ENCODE measurements around the gene RIMBP2.

RIMBP2 gene

GRCh38 chr12:130508318-130508717, 207.8 kb downstream of the RIMBP2 start:
- H3K4me3 ChIP-seq, result no peak overlapping the region
- no peak overlapping the region for H3K4me2 ChIP-seq
- H3K9me3 ChIP-seq (replicated peaks in 1 of 11), result peaks cover 0 to 6% (median 0%) of the 10 kb centered on the region in 11 experiments; a peak in 2 of 22 replicates
- H3K27ac ChIP-seq, result no peak overlapping the region
- H3K27me3 ChIP-seq, result no peaks in the 10 kb centered on the region
- no peaks in the 10 kb centered on the region for H3K4me1 ChIP-seq
- H3K36me3 ChIP-seq, result no peaks in the 10 kb centered on the region
- H3K9ac ChIP-seq, result no peak overlapping the region
- TF ChIP-seq Cebpa-rat (IDR thresholded peaks at IDR 0.05), result no peak
- no peaks in the 10 kb centered on the region for H4K20me1 ChIP-seq

GRCh38 chr12:130506844-130507243, 209.3 kb downstream of the RIMBP2 start:
- Histone ChIP-seq H3K36me3 (no peaks in the 10 kb centered on the region), H3K4me3 (no peak overlapping the region), H3K9ac (no peak overlapping the region), H3K4me1 (no peaks in the 10 kb centered on the region), H3K27ac (no peak overlapping the region), H4K20me1 (no peaks in the 10 kb centered on the region), H3K27me3 (no peaks in the 10 kb centered on the region), H3K4me2 (no peak overlapping the region), H3K9me3 (replicated peaks in 1 of 11) (peaks cover 0 to 6% (median 0%) of the 10 kb centered on the region in 11 experiments; a peak in 2 of 22 replicates)
- no peak for TF ChIP-seq Cebpa-rat (IDR thresholded peaks at IDR 0.05)

GRCh38 chr12:130504840-130505175, 211.3 kb downstream of the RIMBP2 start:
- no peak overlapping the region for H3K27ac ChIP-seq
- H3K4me1 ChIP-seq, result no peaks in the 10 kb centered on the region
- no peaks in the 10 kb centered on the region for H3K27me3 ChIP-seq
- H4K20me1 ChIP-seq, result no peaks in the 10 kb centered on the region
- TF ChIP-seq Cebpa-rat (IDR thresholded peaks at IDR 0.05), result no peak
- peaks cover 0 to 6% (median 0%) of the 10 kb centered on the region in 11 experiments; a peak in 2 of 22 replicates for H3K9me3 ChIP-seq (replicated peaks in 1 of 11)
- H3K4me3 ChIP-seq, result no peak overlapping the region
- no peak overlapping the region for H3K9ac ChIP-seq
- H3K4me2 ChIP-seq, result no peak overlapping the region
- H3K36me3 ChIP-seq, result no peaks in the 10 kb centered on the region

- Histone ChIP-seq H4K20me1 (no peaks in the 10 kb centered on the region), H3K9ac (no peak overlapping the region), H3K4me1 (no peaks in the 10 kb centered on the region), H3K27ac (no peak overlapping the region), H3K27me3 (no peaks in the 10 kb centered on the region), H3K36me3 (no peaks in the 10 kb centered on the region), H3K4me2 (no peak overlapping the region), H3K4me3 (no peak overlapping the region), H3K9me3 (replicated peaks in 1 of 11) (peaks cover 0 to 9% (median 0%) of the 10 kb centered on the region in 11 experiments; a peak in 2 of 22 replicates)
- TF ChIP-seq Cebpa-rat (IDR thresholded peaks at IDR 0.05), result no peak
Measured at GRCh38 chr12:130504110-130504839, 211.8 kb downstream of the RIMBP2 start.

GRCh38 chr12:130501821-130502220, 214.3 kb downstream of the RIMBP2 start:
- no peak for TF ChIP-seq Cebpa-rat (IDR thresholded peaks at IDR 0.05)
- H3K4me3 ChIP-seq, result no peak overlapping the region

GRCh38 chr12:130500835-130501330, 215.2 kb downstream of the RIMBP2 start:
- no peaks in the 10 kb centered on the region for H4K20me1 ChIP-seq
- TF ChIP-seq Cebpa-rat (IDR thresholded peaks at IDR 0.05), result no peak
- no peak overlapping the region for H3K4me3 ChIP-seq
- H3K36me3 ChIP-seq, result no peaks in the 10 kb centered on the region
- H3K27me3 ChIP-seq, result no peaks in the 10 kb centered on the region
- no peak overlapping the region for H3K9ac ChIP-seq
- H3K4me2 ChIP-seq, result no peak overlapping the region
- no peak overlapping the region for H3K27ac ChIP-seq
- no peaks in the 10 kb centered on the region for H3K4me1 ChIP-seq
- peaks cover 0 to 7% (median 0%) of the 10 kb centered on the region in 11 experiments; a peak in 1 of 22 replicates for H3K9me3 ChIP-seq (replicated peaks in 1 of 11)

More at GRCh38 chr12:130501821-130502220, 214.3 kb downstream of the RIMBP2 start:
- no peaks in the 10 kb centered on the region for H3K27me3 ChIP-seq
- peaks cover 0 to 11% (median 0%) of the 10 kb centered on the region in 11 experiments; a peak in 3 of 22 replicates for H3K9me3 ChIP-seq (replicated peaks in 1 of 11)
- H3K4me1 ChIP-seq, result no peaks in the 10 kb centered on the region
- no peak overlapping the region for H3K27ac ChIP-seq
- H3K36me3 ChIP-seq, result no peaks in the 10 kb centered on the region
- H3K9ac ChIP-seq, result no peak overlapping the region
- no peaks in the 10 kb centered on the region for H4K20me1 ChIP-seq
- H3K4me2 ChIP-seq, result no peak overlapping the region

GRCh38 chr12:130499474-130499873, 216.6 kb downstream of the RIMBP2 start:
- Histone ChIP-seq H3K27me3 (no peaks in the 10 kb centered on the region), H3K9me3 (replicated peaks in 1 of 11) (peaks cover 0 to 7% (median 0%) of the 10 kb centered on the region in 11 experiments; a peak in 1 of 22 replicates), H3K36me3 (no peaks in the 10 kb centered on the region), H3K4me3 (no peak overlapping the region), H3K4me2 (no peak overlapping the region), H3K27ac (no peak overlapping the region), H3K4me1 (no peaks in the 10 kb centered on the region), H3K9ac (no peak overlapping the region), H4K20me1 (no peaks in the 10 kb centered on the region)
- TF ChIP-seq Cebpa-rat (IDR thresholded peaks at IDR 0.05), result no peak

GRCh38 chr12:130498589-130499385, 217.3 kb downstream of the RIMBP2 start:
- Histone ChIP-seq H3K9me3 (replicated peaks in 1 of 11) (peaks cover 0 to 7% (median 0%) of the 10 kb centered on the region in 11 experiments; a peak in 1 of 22 replicates), H3K27me3 (no peaks in the 10 kb centered on the region), H3K36me3 (no peaks in the 10 kb centered on the region), H3K27ac (no peak overlapping the region), H3K4me1 (no peaks in the 10 kb centered on the region), H3K4me3 (no peak overlapping the region), H3K4me2 (no peak overlapping the region), H4K20me1 (no peaks in the 10 kb centered on the region), H3K9ac (no peak overlapping the region)
- TF ChIP-seq Cebpa-rat (IDR thresholded peaks at IDR 0.05), result no peak

GRCh38 chr12:130497991-130498390, 218.1 kb downstream of the RIMBP2 start:
- no peak overlapping the region for H3K27ac ChIP-seq
- TF ChIP-seq Cebpa-rat (IDR thresholded peaks at IDR 0.05), result no peak

More at GRCh38 chr12:130497991-130498390, 218.1 kb downstream of the RIMBP2 start:
- no peaks in the 10 kb centered on the region for H3K4me1 ChIP-seq
- peaks cover 0 to 7% (median 0%) of the 10 kb centered on the region in 11 experiments; a peak in 1 of 22 replicates for H3K9me3 ChIP-seq (replicated peaks in 1 of 11)
- no peaks in the 10 kb centered on the region for H3K36me3 ChIP-seq
- H4K20me1 ChIP-seq, result no peaks in the 10 kb centered on the region
- H3K4me2 ChIP-seq, result no peak overlapping the region
- no peaks in the 10 kb centered on the region for H3K27me3 ChIP-seq
- H3K4me3 ChIP-seq, result no peak overlapping the region
- H3K9ac ChIP-seq, result no peak overlapping the region
